ENCODE results near the gene PIEZO2. TPM values are rescaled to one million over a fixed set of nuclear protein-coding genes. Genes with fewer than 3 reads are reported as not detected.

Gene PIEZO2
- total RNA-seq, 1 experiment from 2014 or later: 0.11 TPM

- TF ChIP-seq, protein P1, sequence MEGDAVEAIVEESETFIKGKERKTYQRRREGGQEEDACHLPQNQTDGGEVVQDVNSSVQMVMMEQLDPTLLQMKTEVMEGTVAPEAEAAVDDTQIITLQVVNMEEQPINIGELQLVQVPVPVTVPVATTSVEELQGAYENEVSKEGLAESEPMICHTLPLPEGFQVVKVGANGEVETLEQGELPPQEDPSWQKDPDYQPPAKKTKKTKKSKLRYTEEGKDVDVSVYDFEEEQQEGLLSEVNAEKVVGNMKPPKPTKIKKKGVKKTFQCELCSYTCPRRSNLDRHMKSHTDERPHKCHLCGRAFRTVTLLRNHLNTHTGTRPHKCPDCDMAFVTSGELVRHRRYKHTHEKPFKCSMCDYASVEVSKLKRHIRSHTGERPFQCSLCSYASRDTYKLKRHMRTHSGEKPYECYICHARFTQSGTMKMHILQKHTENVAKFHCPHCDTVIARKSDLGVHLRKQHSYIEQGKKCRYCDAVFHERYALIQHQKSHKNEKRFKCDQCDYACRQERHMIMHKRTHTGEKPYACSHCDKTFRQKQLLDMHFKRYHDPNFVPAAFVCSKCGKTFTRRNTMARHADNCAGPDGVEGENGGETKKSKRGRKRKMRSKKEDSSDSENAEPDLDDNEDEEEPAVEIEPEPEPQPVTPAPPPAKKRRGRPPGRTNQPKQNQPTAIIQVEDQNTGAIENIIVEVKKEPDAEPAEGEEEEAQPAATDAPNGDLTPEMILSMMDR (IDR thresholded peaks at IDR 0.05; ENCODE audit: insufficient read depth in 1 of 2, low read depth in 1 of 2, low read length in 1 of 2, severe bottlenecking in 1 of 2, unreplicated experiment in 1 of 2): no peak
- H3K27me3 Mint-ChIP-seq (ENCODE audit: insufficient read depth, unreplicated experiment): no peaks in the 10 kb centered on the region
- ChIA-PET CTCF (no interaction called here), POLR2A (no interaction called here)
- Histone ChIP-seq H3K4me1 (no peaks in the 10 kb centered on the region), H3K36me3 (ENCODE audit: control insufficient read depth, insufficient read depth, low read length) (no peaks in the 10 kb centered on the region), H3K27me3 (replicated peaks; ENCODE audit: control insufficient read depth, insufficient read depth, low read length) (no peaks in the 10 kb centered on the region), H3K9me3 (peaks cover 10% of the 10 kb centered on the region; the same call in 1 of the 2 replicates), H3K4me3 (ENCODE audit: low read depth, low read length) (no peak overlapping the region)
- BruUV-seq (replicated peaks): no TSS peak
- H3K4me1 Mint-ChIP-seq (ENCODE audit: low read depth, unreplicated experiment): peaks cover 7% of the 10 kb centered on the region
- H3K4me3 Mint-ChIP-seq (ENCODE audit: unreplicated experiment): no peak overlapping the region
- intact Hi-C loops (cut with micrococcal nuclease; ENCODE audit: unreplicated experiment): no loop called here
- no peaks in the 10 kb centered on the region for H3K36me3 Mint-ChIP-seq (ENCODE audit: insufficient read depth, unreplicated experiment)
- peaks cover 20% of the 10 kb centered on the region for H3K9me3 Mint-ChIP-seq (ENCODE audit: unreplicated experiment)
- DNase-seq: no peak
- no peak overlapping the region for H3K27ac Mint-ChIP-seq (ENCODE audit: unreplicated experiment)
Observed at GRCh38 chr18:10985689-10986088, 163.7 kb downstream of the PIEZO2 start.

- CTCF ChIA-PET: no interaction called here
- intact Hi-C loops (cut with micrococcal nuclease; ENCODE audit: unreplicated experiment): no loop called here
- no peak for DNase-seq
- BruUV-seq (replicated peaks): no TSS peak
- Mint-ChIP-seq H3K9me3 (ENCODE audit: unreplicated experiment) (peaks cover 4% of the 10 kb centered on the region), H3K27ac (ENCODE audit: unreplicated experiment) (no peak overlapping the region), H3K36me3 (ENCODE audit: insufficient read depth, unreplicated experiment) (no peaks in the 10 kb centered on the region), H3K4me1 (ENCODE audit: low read depth, unreplicated experiment) (no peaks in the 10 kb centered on the region), H3K4me3 (ENCODE audit: unreplicated experiment) (no peak overlapping the region), H3K27me3 (ENCODE audit: insufficient read depth, unreplicated experiment) (no peaks in the 10 kb centered on the region)
- no peaks in the 10 kb centered on the region for H3K36me3 ChIP-seq (ENCODE audit: control insufficient read depth, insufficient read depth, low read length)
- H3K4me1 ChIP-seq: no peaks in the 10 kb centered on the region
- H3K27me3 ChIP-seq (replicated peaks; ENCODE audit: control insufficient read depth, insufficient read depth, low read length): no peaks in the 10 kb centered on the region
- H3K9me3 ChIP-seq: peaks cover 4% of the 10 kb centered on the region; the same call in 1 of the 2 replicates
- POLR2A ChIA-PET: no interaction called here
- TF ChIP-seq, protein P1 (IDR thresholded peaks at IDR 0.05; ENCODE audit: insufficient read depth in 1 of 2, low read depth in 1 of 2, low read length in 1 of 2, severe bottlenecking in 1 of 2, unreplicated experiment in 1 of 2): no peak
- no peak overlapping the region for H3K4me3 ChIP-seq (ENCODE audit: low read depth, low read length)
Observed at GRCh38 chr18:10979411-10979810, 170.0 kb downstream of the PIEZO2 start.

DNA sequence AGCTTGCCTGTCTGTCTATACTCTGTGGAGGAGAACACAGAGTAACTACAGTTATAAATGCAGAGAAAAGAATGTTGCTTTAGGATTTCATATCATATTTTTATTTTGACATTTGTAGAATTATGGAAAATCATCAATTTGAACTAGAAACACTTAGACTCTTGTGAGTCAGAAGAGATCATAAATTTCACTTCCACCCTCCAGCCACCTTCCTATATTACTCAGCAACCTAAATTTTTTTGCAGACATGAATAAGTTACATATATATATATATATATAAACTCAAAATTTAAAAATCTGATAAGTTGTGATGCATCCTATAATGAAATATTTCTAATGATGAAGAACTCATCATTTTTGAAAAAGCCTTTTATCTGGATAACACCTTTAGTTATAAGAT, 172.3 kb downstream of the PIEZO2 start:
- Mint-ChIP-seq H3K36me3 (ENCODE audit: insufficient read depth, unreplicated experiment) (no peaks in the 10 kb centered on the region), H3K4me3 (ENCODE audit: unreplicated experiment) (no peak overlapping the region), H3K4me1 (ENCODE audit: low read depth, unreplicated experiment) (no peaks in the 10 kb centered on the region), H3K27me3 (ENCODE audit: insufficient read depth, unreplicated experiment) (no peaks in the 10 kb centered on the region), H3K9me3 (ENCODE audit: unreplicated experiment) (no peaks in the 10 kb centered on the region), H3K27ac (ENCODE audit: unreplicated experiment) (no peak overlapping the region)
- Histone ChIP-seq H3K36me3 (ENCODE audit: control insufficient read depth, insufficient read depth, low read length) (no peaks in the 10 kb centered on the region), H3K27me3 (replicated peaks; ENCODE audit: control insufficient read depth, insufficient read depth, low read length) (no peaks in the 10 kb centered on the region), H3K4me3 (ENCODE audit: low read depth, low read length) (no peak overlapping the region), H3K9me3 (peaks cover 4% of the 10 kb centered on the region; the same call in 1 of the 2 replicates), H3K4me1 (no peaks in the 10 kb centered on the region)
- no peak for DNase-seq
- POLR2A ChIA-PET: no interaction called here
- TF ChIP-seq, protein P1 (IDR thresholded peaks at IDR 0.05; ENCODE audit: insufficient read depth in 1 of 2, low read depth in 1 of 2, low read length in 1 of 2, severe bottlenecking in 1 of 2, unreplicated experiment in 1 of 2): no peak
- BruUV-seq (replicated peaks): no TSS peak
- CTCF ChIA-PET: no interaction called here
- intact Hi-C loops (cut with micrococcal nuclease; ENCODE audit: unreplicated experiment): no loop called here
